Measurements from ENCODE around the gene VIPR1. TPM values are rescaled to one million over a fixed set of nuclear protein-coding genes. Genes with fewer than 3 reads are reported as not detected.
A peak's percentile ranks its signal among the peaks of the same experiment; 100 is the strongest.

VIPR1 gene
- total RNA-seq, 2 experiments from 2014 or later: 5.9 to 6.5 TPM

DNA sequence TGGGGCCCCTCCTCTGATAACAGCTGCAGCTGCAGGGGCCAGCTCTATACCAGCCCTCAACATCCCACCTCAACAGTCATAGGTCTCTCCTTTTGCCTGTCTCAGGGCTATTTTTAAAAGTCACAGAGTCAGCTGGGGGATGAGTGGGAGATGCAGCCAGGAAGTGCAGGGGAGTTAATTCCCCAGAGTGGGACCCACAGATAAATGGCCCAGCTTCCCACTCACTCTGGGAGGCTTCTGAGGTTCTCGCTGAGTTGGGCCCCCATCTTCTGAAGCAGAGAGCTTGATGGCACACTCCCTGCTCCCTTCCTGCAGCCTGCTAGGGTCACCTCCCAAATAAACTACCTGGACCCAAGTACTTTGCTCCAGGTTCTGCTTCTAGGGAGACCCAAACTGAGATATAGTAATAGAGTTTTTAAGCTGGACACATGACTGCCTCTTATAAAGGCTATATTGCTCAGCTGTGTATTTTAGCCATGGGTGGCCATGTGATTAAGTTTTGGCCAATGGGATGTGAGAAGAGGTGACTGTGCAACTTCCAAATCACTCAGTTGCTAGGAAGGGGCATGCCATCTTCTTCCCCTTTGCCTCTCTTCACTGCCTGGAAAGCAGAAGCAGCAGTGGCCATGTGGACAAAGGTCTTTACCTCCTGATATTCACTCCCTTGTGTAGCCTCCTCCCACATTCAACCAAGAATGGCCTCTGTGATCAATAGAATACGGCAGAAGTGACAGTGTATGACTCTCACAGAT, 15.5 kb upstream of the VIPR1 start:
- POLR2A ChIA-PET: no interaction called here
- CTCF ChIA-PET: no interaction called here
- no peak for DNase-seq
- H3K4me3 Mint-ChIP-seq: no peak overlapping the region
- H3K36me3 Mint-ChIP-seq: no peaks in the 10 kb centered on the region
- peaks cover 5% of the 10 kb centered on the region for H3K9me3 Mint-ChIP-seq
- no peak overlapping the region for H3K27ac Mint-ChIP-seq
- intact Hi-C loops (cut with micrococcal nuclease): no loop called here
- H3K4me1 Mint-ChIP-seq (ENCODE audit: low read depth): no peaks in the 10 kb centered on the region
- peaks cover 3% of the 10 kb centered on the region for H3K27me3 Mint-ChIP-seq

DNA sequence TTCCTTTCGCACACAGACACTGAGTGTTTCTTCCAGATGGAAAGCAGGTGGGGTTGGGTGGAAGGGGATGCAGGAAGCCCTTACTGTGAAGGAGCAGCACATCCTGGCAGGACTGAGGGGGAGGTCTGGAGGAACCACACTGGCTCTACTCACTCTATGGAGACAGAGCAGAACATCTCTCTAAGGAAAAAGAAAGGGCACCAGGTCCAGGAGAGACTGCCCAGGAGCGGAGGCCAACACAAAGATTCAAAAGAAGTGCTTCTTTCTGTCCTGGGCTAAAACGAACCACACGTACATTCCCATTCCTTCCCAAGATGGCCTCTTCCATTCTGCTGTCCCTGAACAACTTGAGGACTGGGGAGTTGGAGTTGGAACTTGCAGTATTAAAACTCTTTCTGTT, 13.8 kb upstream of the VIPR1 start:
- no peaks in the 10 kb centered on the region for H3K9me3 Mint-ChIP-seq
- ChIA-PET CTCF (interaction anchor here (2.5 kb wide), 1 partner anchor 12 kb away, joined by 7 read pairs; no protein-coding TSS in a partner anchor), POLR2A (no interaction called here)
- no peaks in the 10 kb centered on the region for H3K4me1 Mint-ChIP-seq (ENCODE audit: low read depth)
- DNase-seq: no peak
- H3K4me3 Mint-ChIP-seq: no peak overlapping the region
- H3K36me3 Mint-ChIP-seq: no peaks in the 10 kb centered on the region
- intact Hi-C loops (cut with micrococcal nuclease): no loop called here
- H3K27me3 Mint-ChIP-seq: no peaks in the 10 kb centered on the region
- no peak overlapping the region for H3K27ac Mint-ChIP-seq

DNA sequence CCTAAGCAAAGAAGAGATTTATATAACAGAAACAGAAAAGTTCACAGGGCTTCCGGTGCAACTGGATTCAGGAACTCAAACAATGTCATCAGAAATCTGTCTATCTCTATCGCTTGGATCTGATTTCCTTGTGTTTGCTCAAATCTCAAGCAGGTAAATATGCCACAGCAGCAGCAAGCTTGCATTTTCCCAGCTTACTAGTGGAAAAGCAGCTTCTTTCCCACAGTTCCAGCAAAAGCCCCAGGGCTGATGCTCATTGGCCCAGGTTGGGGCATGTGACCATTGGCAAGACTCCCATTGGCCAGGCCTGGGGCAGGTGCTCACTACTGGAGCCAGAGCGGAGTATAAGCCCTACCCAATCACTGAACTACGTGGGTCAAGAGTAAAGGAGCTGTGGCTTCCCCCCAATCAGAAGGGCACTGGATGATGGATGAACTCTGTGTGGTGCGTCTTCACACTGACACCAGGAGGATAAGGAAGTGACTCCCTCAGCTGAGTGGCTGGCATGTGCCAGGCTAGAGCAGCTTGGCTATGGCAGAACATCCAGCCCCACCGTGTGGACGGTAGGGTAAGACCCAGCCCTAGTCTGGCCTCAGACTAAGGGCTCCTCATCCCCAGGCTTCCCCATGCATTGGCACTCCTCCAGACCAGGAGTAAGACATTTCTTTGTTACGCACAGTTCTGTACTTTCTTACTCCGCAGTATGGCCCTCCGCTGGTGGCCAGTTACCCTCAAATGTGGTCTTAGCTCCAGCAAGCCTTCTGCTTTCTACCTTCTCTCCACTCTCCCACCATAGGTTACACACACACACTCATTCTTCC, 13.1 kb upstream of the VIPR1 start:
- POLR2A ChIA-PET: no interaction called here
- no peak for DNase-seq
- H3K4me3 Mint-ChIP-seq: no peak overlapping the region
- H3K27ac Mint-ChIP-seq: no peak overlapping the region
- no peaks in the 10 kb centered on the region for H3K9me3 Mint-ChIP-seq
- H3K27me3 Mint-ChIP-seq: no peaks in the 10 kb centered on the region
- no peaks in the 10 kb centered on the region for H3K4me1 Mint-ChIP-seq (ENCODE audit: low read depth)
- H3K36me3 Mint-ChIP-seq: no peaks in the 10 kb centered on the region
- CTCF ChIA-PET: interaction anchor here (0.5 to 2.5 kb wide), 2 partner anchors 11 to 36 kb away, joined by 3 to 7 read pairs; no protein-coding TSS in a partner anchor
- intact Hi-C loops (cut with micrococcal nuclease): no loop called here

DNA sequence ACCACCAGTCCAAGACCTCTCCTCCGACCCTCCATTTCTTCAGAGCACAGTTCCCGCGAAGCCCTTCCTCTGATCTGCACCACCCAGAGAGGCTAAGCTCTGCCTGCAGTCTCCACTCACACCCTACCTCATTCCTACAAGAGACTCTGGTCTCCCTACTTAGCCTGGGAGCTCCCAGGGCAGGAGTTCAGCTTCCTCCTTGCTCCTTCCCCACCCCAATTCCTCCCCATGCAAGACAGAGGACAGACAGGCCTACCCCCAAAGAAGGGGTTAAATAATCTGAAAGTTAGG, 12.6 kb upstream of the VIPR1 start:
- intact Hi-C loops (cut with micrococcal nuclease): no loop called here
- CTCF ChIA-PET: interaction anchor here (0.5 to 2.5 kb wide), 2 partner anchors 11 to 37 kb away, joined by 3 to 7 read pairs; no protein-coding TSS in a partner anchor
- Mint-ChIP-seq H3K4me3 (no peak overlapping the region), H3K27me3 (no peaks in the 10 kb centered on the region), H3K4me1 (ENCODE audit: low read depth) (no peaks in the 10 kb centered on the region), H3K27ac (no peak overlapping the region), H3K9me3 (no peaks in the 10 kb centered on the region), H3K36me3 (no peaks in the 10 kb centered on the region)
- no peak for DNase-seq
- POLR2A ChIA-PET: no interaction called here

DNA sequence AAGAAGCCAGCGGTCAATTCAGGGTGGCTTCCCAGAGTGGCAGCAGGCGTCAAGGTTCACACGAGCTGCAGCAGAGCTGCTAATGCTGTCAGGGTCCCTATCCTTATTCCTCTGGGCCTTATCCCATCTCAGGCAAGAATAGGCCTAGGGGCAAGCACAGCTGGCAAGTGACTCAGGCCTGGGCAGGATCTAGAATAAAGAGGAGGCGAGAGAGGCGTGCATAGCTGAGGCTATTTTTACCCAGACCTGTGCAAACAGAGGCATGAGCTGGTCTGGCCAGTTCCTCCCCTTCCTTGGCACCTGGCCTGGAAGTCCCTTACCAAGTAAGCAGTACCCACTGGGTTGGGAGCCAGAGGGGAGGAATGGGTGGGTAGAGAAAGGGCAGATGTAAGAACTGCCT, 12.2 kb upstream of the VIPR1 start:
- intact Hi-C loops (cut with micrococcal nuclease): no loop called here
- Mint-ChIP-seq H3K27ac (no peak overlapping the region), H3K36me3 (no peaks in the 10 kb centered on the region), H3K27me3 (no peaks in the 10 kb centered on the region), H3K4me3 (no peak overlapping the region), H3K4me1 (ENCODE audit: low read depth) (no peaks in the 10 kb centered on the region), H3K9me3 (no peaks in the 10 kb centered on the region)
- no peak for DNase-seq
- CTCF ChIA-PET: interaction anchor here (2.5 kb wide), 1 partner anchor 10 kb away, joined by 7 read pairs; no protein-coding TSS in a partner anchor
- POLR2A ChIA-PET: no interaction called here

DNA sequence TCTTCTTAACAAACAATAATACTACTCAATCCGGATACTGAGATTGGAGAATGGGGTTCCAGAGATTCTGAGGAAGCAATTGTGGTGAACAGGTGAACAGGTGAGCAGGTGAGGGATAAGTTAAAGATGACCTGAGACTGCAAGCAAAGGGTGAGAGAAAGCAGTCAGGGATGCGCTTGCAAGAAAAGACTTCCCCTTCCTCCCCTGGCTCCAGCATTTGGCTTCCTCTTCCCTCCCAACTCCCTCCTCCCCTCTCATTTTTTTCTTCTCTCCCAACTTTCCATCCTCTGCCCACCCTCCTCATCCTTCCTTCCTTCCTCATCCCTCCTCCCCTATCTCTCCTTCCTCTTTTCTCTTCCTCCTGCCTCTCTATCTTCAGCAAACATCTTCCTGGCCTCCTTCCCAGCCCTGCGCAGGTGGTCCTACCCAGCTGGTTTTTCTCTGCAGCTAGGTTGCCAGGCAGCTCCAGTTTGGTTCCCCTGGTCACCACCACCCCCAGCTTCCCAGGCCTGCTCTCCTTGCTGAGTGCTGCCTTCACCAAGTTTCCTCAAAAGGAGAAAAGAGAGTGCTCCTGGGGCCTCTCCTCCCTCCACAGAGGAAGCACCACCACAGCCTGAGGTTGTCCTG, 10.4 kb upstream of the VIPR1 start:
- Mint-ChIP-seq H3K4me3 (no peak overlapping the region), H3K27me3 (no peaks in the 10 kb centered on the region), H3K4me1 (ENCODE audit: low read depth) (no peaks in the 10 kb centered on the region), H3K9me3 (no peaks in the 10 kb centered on the region), H3K27ac (no peak overlapping the region), H3K36me3 (no peaks in the 10 kb centered on the region)
- ChIA-PET CTCF (no interaction called here), POLR2A (no interaction called here)
- intact Hi-C loops (cut with micrococcal nuclease): no loop called here
- no peak for DNase-seq

DNA sequence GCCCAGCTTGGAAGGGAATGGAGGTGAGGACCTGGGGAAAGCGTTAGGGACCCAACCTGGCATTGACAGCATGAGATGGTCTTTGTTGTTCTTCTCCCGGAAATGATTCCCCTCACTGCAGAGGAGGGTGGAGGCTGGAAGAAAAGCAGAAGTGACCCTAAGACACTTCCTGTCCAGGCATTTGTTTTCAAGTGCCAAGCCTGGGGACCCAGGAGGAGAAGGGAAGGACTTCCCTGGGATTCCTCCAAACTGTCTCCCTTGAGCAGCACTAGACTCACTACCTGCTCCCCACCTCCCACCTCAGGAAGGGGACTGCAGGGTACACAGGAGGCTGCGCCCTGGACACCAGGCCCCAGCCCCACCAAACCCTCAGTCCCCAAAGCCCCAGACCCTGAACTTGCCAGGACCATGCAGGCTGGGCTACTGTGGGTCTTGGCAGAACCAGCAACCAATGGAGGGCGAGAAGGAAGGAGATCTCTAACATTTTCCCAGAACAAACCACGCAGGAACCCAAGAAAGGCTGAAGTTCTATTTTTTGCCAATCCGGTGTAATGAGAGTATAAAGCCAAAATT, 9.8 kb upstream of the VIPR1 start:
- intact Hi-C loops (cut with micrococcal nuclease): no loop called here
- H3K36me3 Mint-ChIP-seq: no peaks in the 10 kb centered on the region
- no peak for DNase-seq
- H3K27me3 Mint-ChIP-seq: peaks cover 2% of the 10 kb centered on the region
- H3K9me3 Mint-ChIP-seq: no peaks in the 10 kb centered on the region
- ChIA-PET POLR2A (no interaction called here), CTCF (no interaction called here)
- H3K4me3 Mint-ChIP-seq: no peak overlapping the region
- no peak overlapping the region for H3K27ac Mint-ChIP-seq
- no peaks in the 10 kb centered on the region for H3K4me1 Mint-ChIP-seq (ENCODE audit: low read depth)

DNA sequence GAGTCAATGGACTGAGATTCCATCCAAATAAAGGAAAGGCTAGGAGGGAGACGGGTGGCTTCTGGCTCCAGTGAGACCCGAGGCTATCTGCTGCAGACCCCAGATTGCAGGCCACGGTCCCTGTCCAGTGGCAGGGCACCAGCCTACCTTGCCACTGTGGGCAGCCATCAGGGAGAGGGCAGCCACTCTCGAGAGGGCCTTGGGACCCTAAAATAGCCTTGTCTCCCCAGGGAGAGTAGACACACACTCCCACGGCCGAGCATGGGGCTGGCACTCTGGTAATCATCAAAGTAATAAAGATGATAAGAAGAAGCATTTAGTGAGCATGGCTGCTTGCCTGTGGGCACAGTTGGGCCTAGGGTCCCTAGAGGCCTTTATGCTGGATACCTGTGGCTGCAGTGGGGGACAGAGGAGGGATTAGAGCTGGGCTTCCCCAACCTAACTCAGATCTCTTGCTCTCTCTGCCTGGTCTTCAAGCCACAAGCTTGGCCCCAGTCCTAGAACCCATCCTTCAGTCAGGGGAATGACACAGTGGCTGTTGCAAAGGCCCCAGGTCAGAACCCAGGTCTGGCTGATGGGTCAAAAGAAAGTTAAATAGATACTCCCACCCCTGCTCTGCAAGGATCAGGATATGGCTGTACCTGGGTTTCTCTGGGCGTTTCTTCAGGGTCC, 9.2 kb upstream of the VIPR1 start:
- peaks cover 2% of the 10 kb centered on the region for H3K27me3 Mint-ChIP-seq
- DNase-seq: no peak
- intact Hi-C loops (cut with micrococcal nuclease): no loop called here
- no peaks in the 10 kb centered on the region for H3K36me3 Mint-ChIP-seq
- no peaks in the 10 kb centered on the region for H3K9me3 Mint-ChIP-seq
- ChIA-PET CTCF (interaction anchor here (0.7 kb wide), 1 partner anchor 35 kb away, joined by 3 read pairs; no protein-coding TSS in a partner anchor), POLR2A (no interaction called here)
- H3K4me3 Mint-ChIP-seq: no peak overlapping the region
- no peak overlapping the region for H3K27ac Mint-ChIP-seq
- H3K4me1 Mint-ChIP-seq (ENCODE audit: low read depth): no peaks in the 10 kb centered on the region

DNA sequence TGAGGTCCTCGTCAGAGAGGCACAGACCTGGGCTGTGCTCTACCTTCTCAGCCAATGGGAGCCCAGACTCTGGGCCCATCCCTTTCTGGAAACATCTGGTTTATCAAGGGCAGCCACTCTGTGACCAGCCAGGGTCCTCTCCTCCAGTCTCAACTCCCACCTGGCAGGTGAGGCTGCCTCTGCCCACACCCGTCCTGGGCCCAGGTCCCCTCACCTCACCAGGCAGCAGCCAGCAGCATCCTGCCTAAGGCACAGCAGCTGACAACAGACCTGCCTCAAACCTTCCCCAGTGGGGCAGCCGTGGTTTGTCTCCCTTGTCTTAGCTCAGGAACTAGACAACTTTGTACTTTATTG, 8.7 kb upstream of the VIPR1 start:
- Mint-ChIP-seq H3K4me1 (ENCODE audit: low read depth) (peaks cover under 1% of the 10 kb centered on the region), H3K9me3 (no peaks in the 10 kb centered on the region), H3K27me3 (peaks cover 7% of the 10 kb centered on the region), H3K4me3 (no peak overlapping the region), H3K36me3 (no peaks in the 10 kb centered on the region), H3K27ac (no peak overlapping the region)
- ChIA-PET POLR2A (no interaction called here), CTCF (interaction anchor here (0.7 kb wide), 1 partner anchor 35 kb away, joined by 3 read pairs; no protein-coding TSS in a partner anchor)
- intact Hi-C loops (cut with micrococcal nuclease): no loop called here
- no peak for DNase-seq

DNA sequence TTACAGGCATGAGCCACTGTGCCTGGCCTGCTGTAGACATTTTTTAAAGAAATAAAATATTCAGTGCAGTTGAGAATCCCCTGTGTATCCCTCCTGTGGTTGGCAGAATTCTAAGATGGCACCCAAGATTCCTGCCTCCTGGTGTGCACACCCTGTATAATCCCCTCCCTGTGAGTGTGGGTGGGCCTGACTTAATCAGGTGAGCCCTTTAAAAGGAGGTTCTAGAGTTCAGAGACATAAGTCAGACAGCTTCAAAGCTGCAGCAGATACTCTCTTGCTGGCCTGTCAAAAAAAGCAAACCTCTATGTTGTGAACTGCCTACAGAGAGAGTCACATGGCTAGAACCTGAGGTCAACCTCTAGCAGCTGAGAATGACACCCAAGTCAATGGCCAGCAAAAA, 7.0 kb upstream of the VIPR1 start:
- no peak overlapping the region for H3K4me3 Mint-ChIP-seq
- no peak for DNase-seq
- peaks cover 19% of the 10 kb centered on the region for H3K27me3 Mint-ChIP-seq
- ChIA-PET POLR2A (no interaction called here), CTCF (interaction anchor here (0.6 to 1.3 kb wide), 3 partner anchors 39 to 266 kb away, joined by 3 to 6 read pairs (median 3); no protein-coding TSS in a partner anchor)
- no peaks in the 10 kb centered on the region for H3K36me3 Mint-ChIP-seq
- peaks cover 7% of the 10 kb centered on the region for H3K4me1 Mint-ChIP-seq (ENCODE audit: low read depth)
- H3K27ac Mint-ChIP-seq: no peak overlapping the region
- intact Hi-C loops (cut with micrococcal nuclease): no loop called here
- no peaks in the 10 kb centered on the region for H3K9me3 Mint-ChIP-seq

DNA sequence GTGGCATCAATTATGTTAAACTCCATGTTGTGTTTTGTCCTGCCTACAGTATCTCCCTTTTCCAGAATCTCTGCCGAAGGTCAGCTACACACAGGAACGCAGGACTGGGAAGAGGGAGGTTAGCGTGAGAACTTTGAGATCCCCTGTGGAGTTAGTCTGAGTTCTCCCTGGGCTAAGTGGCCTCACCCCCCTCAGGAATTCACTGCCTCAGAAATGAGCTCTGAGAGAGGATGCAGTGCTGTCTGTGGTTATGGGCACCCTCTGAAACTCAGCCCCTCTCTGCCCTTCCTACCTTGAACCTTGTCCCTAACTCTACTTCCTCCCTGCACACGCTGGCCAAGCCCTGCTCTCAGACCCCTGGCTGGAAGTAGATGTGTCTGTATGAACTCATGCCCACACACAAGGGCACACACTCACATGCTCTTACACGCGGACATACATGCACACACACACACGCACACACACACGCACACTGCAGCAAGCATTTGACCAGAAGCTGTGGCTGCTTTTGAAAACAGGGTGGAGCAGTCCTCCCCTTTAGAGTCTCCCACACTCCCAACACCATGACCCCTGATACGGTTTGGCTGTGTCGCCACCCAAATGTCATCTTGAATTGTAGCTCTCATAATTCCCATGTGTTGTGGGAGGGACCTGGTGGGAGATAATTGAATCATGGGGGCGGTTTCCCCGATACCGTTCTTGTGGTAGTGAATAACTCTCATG, 5.3 kb upstream of the VIPR1 start:
- intact Hi-C loops (cut with micrococcal nuclease): no loop called here
- H3K4me1 Mint-ChIP-seq (ENCODE audit: low read depth): peaks cover 17% of the 10 kb centered on the region
- DNase-seq: peak; percentile 3
- ChIA-PET CTCF (interaction anchor here (1.9 kb wide), 1 partner anchor 51 kb away, joined by 7 read pairs; no protein-coding TSS in a partner anchor), POLR2A (no interaction called here)
- peaks cover 29% of the 10 kb centered on the region for H3K27me3 Mint-ChIP-seq
- H3K36me3 Mint-ChIP-seq: no peaks in the 10 kb centered on the region
- H3K27ac Mint-ChIP-seq: no peak overlapping the region
- no peaks in the 10 kb centered on the region for H3K9me3 Mint-ChIP-seq
- H3K4me3 Mint-ChIP-seq: no peak overlapping the region

Data from activated CD4-positive, alpha-beta memory T cell treated with anti-CD3 and anti-CD28 coated beads for 36 hours (primary cell).